MM.1S (cell line): Measurements from ENCODE around the gene PDILT.

Experiments used
- DNase-seq: peaks from one replicate; pipeline ENCODE4 v3.0.0-alpha.2; 2015
- H2AFZ ChIP-seq: fragments of 300-600 bp; sonication (generic); 2 replicates; pipeline ENCODE4 v1.6.0; 2016; ENCODE audit warnings: antibody characterized with exemption, low read length
- H3F3A ChIP-seq: fragments of 300-600 bp; sonication (generic); 2 replicates; pipeline ENCODE4 v1.6.1; 2016; ENCODE audit warnings: mild to moderate bottlenecking, antibody characterized with exemption, low read length, moderate library complexity, mixed read lengths; ENCODE audit not compliant: insufficient read depth
- H3K27ac ChIP-seq: fragments of 300-600 bp; sonication (generic); 2 replicates; pipeline ENCODE4 v1.5.1; 2016; ENCODE audit warnings: mild to moderate bottlenecking, low read length
- H3K27me3 ChIP-seq: fragments of 300-600 bp; sonication (generic); replicated peaks from 2 replicates; pipeline ENCODE4 v1.6.0; 2016; ENCODE audit warnings: low read length; ENCODE audit not compliant: insufficient read depth
- H3K36me3 ChIP-seq: fragments of 300-600 bp; sonication (generic); replicated peaks from 2 replicates; pipeline ENCODE4 v1.6.1; 2016; ENCODE audit warnings: mild to moderate bottlenecking, low read length, mixed read lengths; ENCODE audit not compliant: insufficient read depth
- H3K4me1 ChIP-seq: fragments of 300-600 bp; sonication (generic); 2 replicates; pipeline ENCODE4 v1.6.1; 2016; ENCODE audit warnings: low read length, mixed read lengths
- H3K4me2 ChIP-seq: fragments of 300-600 bp; sonication (generic); 2 replicates; pipeline ENCODE4 v1.6.0; 2016; ENCODE audit warnings: low read depth, low read length
- H3K4me3 ChIP-seq: fragments of 300-600 bp; sonication (generic); 2 replicates; pipeline ENCODE4 v1.5.1; 2016; ENCODE audit warnings: low read length, mixed read lengths
- H3K79me2 ChIP-seq: fragments of 300-600 bp; sonication (generic); 2 replicates; pipeline ENCODE4 v1.6.1; 2016; ENCODE audit warnings: mixed run types, low read length, mixed read lengths
- H3K9ac ChIP-seq: fragments of 300-600 bp; sonication (generic); 2 replicates; pipeline ENCODE4 v1.6.1; 2016; ENCODE audit warnings: low read length, mixed read lengths
- H3K9me2 ChIP-seq: fragments of 300-600 bp; sonication (generic); replicated peaks from 2 replicates; pipeline ENCODE4 v1.6.1; 2016; ENCODE audit warnings: mild to moderate bottlenecking, low read length, mixed read lengths; ENCODE audit not compliant: insufficient read depth
- H3K9me3 ChIP-seq: fragments of 300-600 bp; sonication (generic); replicated peaks from 2 replicates; pipeline ENCODE4 v1.6.1; 2016; ENCODE audit warnings: mild to moderate bottlenecking, low read length, mixed read lengths; ENCODE audit not compliant: insufficient read depth
- H4K20me1 ChIP-seq: fragments of 300-600 bp; sonication (generic); 2 replicates; pipeline ENCODE4 v1.6.1; 2016; ENCODE audit warnings: mild to moderate bottlenecking, low read length, moderate library complexity, mixed read lengths; ENCODE audit not compliant: insufficient read depth
- EZH2 ChIP-seq: fragments of 300-600 bp; sonication (generic); optimal IDR thresholded peaks from 2 replicates; pipeline ENCODE3; 2017; ENCODE audit warnings: low read depth, mild to moderate bottlenecking, antibody characterized with exemption, low read length, mixed read lengths
- EZH2phosphoT487 ChIP-seq: fragments of 300-600 bp; sonication (generic); IDR thresholded peaks from 2 replicates; pipeline ENCODE4 v1.6.1; 2018; ENCODE audit warnings: antibody characterized with exemption, low read length
- TF ChIP-seq, protein P1 (sequence below): fragments of 300-600 bp; sonication (generic); IDR thresholded peaks from 2 replicates; pipeline ENCODE4 v1.5.1; 2016; ENCODE audit warnings: antibody characterized with exemption, low read length, mixed read lengths

The PDILT gene

GRCh38 chr16:20329392-20330138 lies 75.0 kb downstream of the PDILT start:
- H3K9ac ChIP-seq: no peak overlapping the region
- TF ChIP-seq EZH2: no peak
- TF ChIP-seq, protein P1, sequence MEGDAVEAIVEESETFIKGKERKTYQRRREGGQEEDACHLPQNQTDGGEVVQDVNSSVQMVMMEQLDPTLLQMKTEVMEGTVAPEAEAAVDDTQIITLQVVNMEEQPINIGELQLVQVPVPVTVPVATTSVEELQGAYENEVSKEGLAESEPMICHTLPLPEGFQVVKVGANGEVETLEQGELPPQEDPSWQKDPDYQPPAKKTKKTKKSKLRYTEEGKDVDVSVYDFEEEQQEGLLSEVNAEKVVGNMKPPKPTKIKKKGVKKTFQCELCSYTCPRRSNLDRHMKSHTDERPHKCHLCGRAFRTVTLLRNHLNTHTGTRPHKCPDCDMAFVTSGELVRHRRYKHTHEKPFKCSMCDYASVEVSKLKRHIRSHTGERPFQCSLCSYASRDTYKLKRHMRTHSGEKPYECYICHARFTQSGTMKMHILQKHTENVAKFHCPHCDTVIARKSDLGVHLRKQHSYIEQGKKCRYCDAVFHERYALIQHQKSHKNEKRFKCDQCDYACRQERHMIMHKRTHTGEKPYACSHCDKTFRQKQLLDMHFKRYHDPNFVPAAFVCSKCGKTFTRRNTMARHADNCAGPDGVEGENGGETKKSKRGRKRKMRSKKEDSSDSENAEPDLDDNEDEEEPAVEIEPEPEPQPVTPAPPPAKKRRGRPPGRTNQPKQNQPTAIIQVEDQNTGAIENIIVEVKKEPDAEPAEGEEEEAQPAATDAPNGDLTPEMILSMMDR: no peak
- no peak for TF ChIP-seq EZH2phosphoT487
- no peaks in the 10 kb centered on the region for H4K20me1 ChIP-seq
- no peaks in the 10 kb centered on the region for H3K9me2 ChIP-seq
- DNase-seq: no peak
- no peaks in the 10 kb centered on the region for H3K36me3 ChIP-seq
- no peaks in the 10 kb centered on the region for H3K27me3 ChIP-seq
- H3K27ac ChIP-seq: no peak overlapping the region
- no peak overlapping the region for H3K4me2 ChIP-seq
- H3K9me3 ChIP-seq: no peaks in the 10 kb centered on the region
- H3K4me3 ChIP-seq: no peak overlapping the region
- no peaks in the 10 kb centered on the region for H3K4me1 ChIP-seq
- no peaks in the 10 kb centered on the region for H3K79me2 ChIP-seq
- no peak overlapping the region for H2AFZ ChIP-seq
- no peaks in the 10 kb centered on the region for H3F3A ChIP-seq

- H3K27ac ChIP-seq: no peak within 1 kb of the TSS
These were observed 77.0 kb downstream of the PDILT start, which contains the start of gene GP2 for GRCh38 chr16:20327444-20328041. TSS of gene GP2 (minus strand) at chr16:20327513. CDS start at chr16:20326431, 1,082 bp downstream.

DNA sequence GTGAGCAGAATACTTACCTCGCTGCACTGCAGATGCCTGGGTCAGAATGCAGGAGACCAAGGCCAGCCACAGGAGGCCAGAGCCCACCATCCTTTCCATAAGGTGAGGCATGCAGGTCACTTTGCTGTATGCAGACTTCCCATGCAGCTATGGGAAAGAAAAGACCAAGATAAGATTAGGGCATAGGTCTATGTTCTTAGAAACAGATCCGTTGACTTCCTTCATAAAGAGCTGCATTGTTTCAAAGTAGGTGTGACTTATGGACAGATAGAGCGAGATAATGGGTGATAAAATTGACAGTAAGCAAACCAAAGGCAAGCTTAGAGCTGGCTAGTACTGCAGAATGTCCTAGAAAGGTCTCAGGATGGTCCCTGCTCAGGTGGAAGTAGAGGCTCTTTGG lies 78.2 kb downstream of the PDILT start:
- H3K4me1 ChIP-seq: no peaks in the 10 kb centered on the region
- H3K9me3 ChIP-seq: no peaks in the 10 kb centered on the region
- no peak overlapping the region for H3K4me3 ChIP-seq
- no peak overlapping the region for H3K27ac ChIP-seq
- H3K27me3 ChIP-seq: no peaks in the 10 kb centered on the region
- H4K20me1 ChIP-seq: no peaks in the 10 kb centered on the region
- H3K79me2 ChIP-seq: no peaks in the 10 kb centered on the region
- H3K4me2 ChIP-seq: no peak overlapping the region
- DNase-seq: no peak
- no peaks in the 10 kb centered on the region for H3F3A ChIP-seq
- no peaks in the 10 kb centered on the region for H3K36me3 ChIP-seq
- no peak overlapping the region for H3K9ac ChIP-seq
- no peaks in the 10 kb centered on the region for H3K9me2 ChIP-seq
- no peak overlapping the region for H2AFZ ChIP-seq
- TF ChIP-seq, protein P1: no peak
- TF ChIP-seq EZH2: no peak
- no peak for TF ChIP-seq EZH2phosphoT487

More at GRCh38 chr16:20327444-20328041, 77.0 kb downstream of the PDILT start, which contains the start of gene GP2:
- Histone ChIP-seq H3K27me3 (no peaks in the 10 kb centered on the region), H4K20me1 (no peaks in the 10 kb centered on the region), H2AFZ (no peak within 1 kb of the TSS), H3K9me2 (no peaks in the 10 kb centered on the region), H3K4me3 (no peak within 1 kb of the TSS), H3K9ac (no peak within 1 kb of the TSS), H3K9me3 (no peaks in the 10 kb centered on the region), H3K36me3 (no peaks in the 10 kb centered on the region), H3K79me2 (no peaks in the 10 kb centered on the region), H3F3A (no peaks in the 10 kb centered on the region), H3K4me2 (no peak within 1 kb of the TSS), H3K4me1 (no peaks in the 10 kb centered on the region)
- TF ChIP-seq, protein P1: no peak
- TF ChIP-seq EZH2 (no peak), EZH2phosphoT487 (no peak)
- DNase-seq: no peak
